HL-60 (cell line): ENCODE measurements around the gene ACAP1.

ENCODE experiments used
- CTCF ChIP-seq: IDR thresholded peaks from one replicate; pipeline ENCODE4 v1.5.1; 2011; ENCODE audit warnings: low read length, control low read depth, inconsistent platforms; ENCODE audit not compliant: insufficient read depth
- POLR2AphosphoS5 ChIP-seq: IDR thresholded peaks from 2 replicates; pipeline ENCODE4 v1.6.1; 2012; ENCODE audit warnings: low read depth
- SPI1 ChIP-seq: IDR thresholded peaks from 2 replicates; pipeline ENCODE4 v1.6.1; 2012; ENCODE audit warnings: low read depth, mild to moderate bottlenecking, borderline replicate concordance

GRCh38 chr17:7392696-7393612 lies 56.6 kb downstream of the ACAP1 start:
- TF ChIP-seq CTCF (no peak), SPI1 (no peak), POLR2AphosphoS5 (no peak)
